Ascending aorta (tissue), 2 donors: ENCODE results near the gene HOXA2. TPM values are rescaled to one million over a fixed set of nuclear protein-coding genes. Genes with fewer than 3 reads are reported as not detected.

Source experiments
- DNase-seq, 2 donors: peaks; one replicate each; pipeline ENCODE4 v3.0.0-alpha.2; 2019; ENCODE audit warnings: low spot score in 2 of 2
- H3K27ac ChIP-seq, 2 donors: fragments of 200-600 bp; sonication (generic); one replicate each; pipeline ENCODE4 v1.5.1; 2016 to 2017; ENCODE audit warnings: mild to moderate bottlenecking in 1 of 2
- H3K27me3 ChIP-seq: fragments of 200-600 bp; sonication (generic); one replicate; pipeline ENCODE4 v1.5.1; 2017
- H3K36me3 ChIP-seq, 2 donors: fragments of 200-600 bp; sonication (generic); one replicate each; pipeline ENCODE4 v1.5.1; 2016
- H3K4me1 ChIP-seq, 2 donors: fragments of 200-600 bp; sonication (generic); one replicate each; pipeline ENCODE4 v1.5.1; 2016 to 2017; ENCODE audit warnings: mild to moderate bottlenecking in 1 of 2
- H3K4me3 ChIP-seq, 2 donors: fragments of 200-600 bp; sonication (generic); one replicate each; pipeline ENCODE4 v1.5.1; 2016 to 2017; ENCODE audit warnings: mild to moderate bottlenecking in 1 of 2
- H3K9me3 ChIP-seq, 2 donors: fragments of 200-600 bp; sonication (generic); one replicate each; pipeline ENCODE4 v1.5.1; 2016
- CTCF ChIP-seq, 3 experiments: fragments of 200-600 bp in 2 of 3; fragments of 450-650 bp in 1 of 3; sonication (generic) in 2 of 3; IDR thresholded peaks; one replicate each; pipeline ENCODE4 v1.5.1; 2016 to 2019; ENCODE audit warnings: antibody characterized with exemption in 3 of 3, mild to moderate bottlenecking in 1 of 3, moderate library complexity in 1 of 3
- intact Hi-C: fragments of 100-400 bp; cut with DNase I; formaldehyde crosslinking; loops from one replicate; pipeline ENCODE4 v1.15.1; 2023
- total RNA-seq: library from RNA; depleted of rRNA; stranded (reverse); fragments of >200 nt; gene quantifications from one replicate; pipeline ENCODE4 v1.1.0, GENCODE V29; 2016

HOXA2 gene
- total RNA-seq, 1 donor from 2014 or later: 36.5 TPM

GRCh38 chr7:27140126-27140857 lies 37.8 kb upstream of the HOXA2 start:
- Histone ChIP-seq H3K4me3 (peak overlapping the region; percentile 25 to 53), H3K27ac (peak overlapping the region; percentile 74 to 92), H3K27me3 (no peaks in the 10 kb centered on the region), H3K9me3 (no peaks in the 10 kb centered on the region), H3K4me1 (peaks cover 0 to 8% of the 10 kb centered on the region in 2 donors), H3K36me3 (peaks cover 0 to 14% of the 10 kb centered on the region in 2 donors)
- DNase-seq: no peak
- TF ChIP-seq CTCF (IDR thresholded peaks at IDR 0.05): no peak
- intact Hi-C loops: loop anchor here (5.0 kb wide), 1 partner anchor 1283 kb away; no protein-coding TSS in a partner anchor

- Histone ChIP-seq H3K27ac (peak overlapping the region; percentile 44 to 74), H3K36me3 (peaks cover 0 to 7% of the 10 kb centered on the region in 2 donors), H3K9me3 (no peaks in the 10 kb centered on the region), H3K27me3 (no peaks in the 10 kb centered on the region), H3K4me1 (peaks cover 0 to 8% of the 10 kb centered on the region in 2 donors), H3K4me3 (peak overlapping the region; percentile 25 to 53)
- TF ChIP-seq CTCF (IDR thresholded peaks at IDR 0.05): no peak
- intact Hi-C loops: loop anchor here (5.0 kb wide), 1 partner anchor 1282 kb away; no protein-coding TSS in a partner anchor
- DNase-seq: no peak
Measured at GRCh38 chr7:27139334-27140125, 37.0 kb upstream of the HOXA2 start.

- H3K4me3 ChIP-seq: peak overlapping the region; percentile 25 to 53
- H3K27ac ChIP-seq: peak overlapping the region; percentile 44 to 74
- no peak for TF ChIP-seq CTCF (IDR thresholded peaks at IDR 0.05)
- no peaks in the 10 kb centered on the region for H3K9me3 ChIP-seq
- H3K36me3 ChIP-seq: peaks cover 0 to under 1% of the 10 kb centered on the region in 2 donors
- no peak for DNase-seq
- peaks cover 0 to 8% of the 10 kb centered on the region in 2 donors for H3K4me1 ChIP-seq
- intact Hi-C loops: no loop called here
- H3K27me3 ChIP-seq: no peaks in the 10 kb centered on the region
Measured at GRCh38 chr7:27138985-27139333, 36.5 kb upstream of the HOXA2 start.

- Histone ChIP-seq H3K4me3 (peak overlapping the region in 1 of 2 donors; percentile 53), H3K36me3 (no peaks in the 10 kb centered on the region), H3K27me3 (no peaks in the 10 kb centered on the region), H3K27ac (peak overlapping the region; percentile 44 to 74), H3K4me1 (peaks cover 0 to 8% of the 10 kb centered on the region in 2 donors), H3K9me3 (no peaks in the 10 kb centered on the region)
- intact Hi-C loops: no loop called here
- DNase-seq: no peak
- no peak for TF ChIP-seq CTCF (IDR thresholded peaks at IDR 0.05)
Measured at GRCh38 chr7:27138472-27138871, 36.0 kb upstream of the HOXA2 start.

- no peaks in the 10 kb centered on the region for H3K27me3 ChIP-seq
- no peak for TF ChIP-seq CTCF (IDR thresholded peaks at IDR 0.05)
- H3K4me3 ChIP-seq: no peak overlapping the region
- no peak for DNase-seq
- no peaks in the 10 kb centered on the region for H3K9me3 ChIP-seq
- intact Hi-C loops: no loop called here
- H3K4me1 ChIP-seq: peaks cover 0 to 6% of the 10 kb centered on the region in 2 donors
- peak overlapping the region; percentile 44 to 74 for H3K27ac ChIP-seq
- no peaks in the 10 kb centered on the region for H3K36me3 ChIP-seq
Measured at GRCh38 chr7:27137640-27138315, 35.3 kb upstream of the HOXA2 start.
